GM19397 (cell line): ENCODE data around the gene PHF21B.
"Not testable (repeated sequence)": the region's sequence is repeated elsewhere in the genome, so short reads cannot be mapped to it uniquely, and the experiment has no call there.

Experiments used
- ATAC-seq: cut with Tn5 transposase; IDR thresholded peaks from one replicate; pipeline ENCODE4 v1.9.1; 2021; ENCODE audit warnings: mild to moderate bottlenecking, moderate library complexity; ENCODE audit not compliant: unreplicated experiment

Gene PHF21B

GRCh38 chr22:45009606-45010531 lies at the start of gene PHF21B:
Gene PHF21B, minus strand, starts transcription at chr22:45010005. Its CDS starts 456 bp downstream, at chr22:45009549.
- ATAC-seq = no peak

GRCh38 chr22:45059296-45059695 lies 49.5 kb upstream of the PHF21B start:
- ATAC-seq = no peak

GRCh38 chr22:45058622-45058912 lies 48.8 kb upstream of the PHF21B start:
- no peak for ATAC-seq

- no peak for ATAC-seq
Measured at GRCh38 chr22:45055936-45056335, 46.1 kb upstream of the PHF21B start.

- ATAC-seq = no peak
Measured at GRCh38 chr22:45053571-45053970, 43.8 kb upstream of the PHF21B start.

- no peak for ATAC-seq
Measured at GRCh38 chr22:45053094-45053493, 43.3 kb upstream of the PHF21B start.

- not testable (repeated sequence) for ATAC-seq
Measured at GRCh38 chr22:45052665-45053064, 42.9 kb upstream of the PHF21B start.

- no peak for ATAC-seq
Measured at GRCh38 chr22:45051946-45052345, 42.1 kb upstream of the PHF21B start.

- no peak for ATAC-seq
Measured at GRCh38 chr22:45051419-45051818, 41.6 kb upstream of the PHF21B start.

- ATAC-seq = no peak
Measured at GRCh38 chr22:45047260-45047659, 37.5 kb upstream of the PHF21B start.

- no peak for ATAC-seq
Measured at GRCh38 chr22:45045208-45045607, 35.4 kb upstream of the PHF21B start.

- ATAC-seq = no peak
Measured at GRCh38 chr22:45042263-45042662, 32.5 kb upstream of the PHF21B start.

- ATAC-seq = no peak
Measured at GRCh38 chr22:45039133-45039532, 29.3 kb upstream of the PHF21B start.

- no peak for ATAC-seq
Measured at GRCh38 chr22:45036154-45036553, 26.3 kb upstream of the PHF21B start.

GRCh38 chr22:45034821-45035220 lies 25.0 kb upstream of the PHF21B start:
- no peak for ATAC-seq

GRCh38 chr22:45034156-45034555 lies 24.4 kb upstream of the PHF21B start:
- ATAC-seq = no peak

- ATAC-seq = no peak
Measured at GRCh38 chr22:45033136-45033535, 23.3 kb upstream of the PHF21B start.

GRCh38 chr22:45031629-45032403 lies 22.0 kb upstream of the PHF21B start:
- no peak for ATAC-seq

GRCh38 chr22:45029501-45029900 lies 19.7 kb upstream of the PHF21B start:
- ATAC-seq = no peak

- ATAC-seq = no peak
Measured at GRCh38 chr22:45026511-45026910, 16.7 kb upstream of the PHF21B start.

GRCh38 chr22:45023431-45023830 lies 13.6 kb upstream of the PHF21B start:
- no peak for ATAC-seq
